Smooth muscle cell (in vitro differentiated cells): Measurements from ENCODE around the gene DLL4. TPM values are rescaled to one million over a fixed set of nuclear protein-coding genes. Genes with fewer than 3 reads are reported as not detected.

Experiments used
- DNase-seq: peaks from one replicate; lab custom pipeline; 2025; ENCODE audit not compliant: unreplicated experiment; lab: John Stamatoyannopoulos, UW
- H2AFZ ChIP-seq: fragments of 200-600 bp; sonication (generic); 2 replicates; pipeline ENCODE4 v1.6.0; 2016; ENCODE audit warnings: antibody characterized with exemption, low read depth, mild to moderate bottlenecking
- H3F3A ChIP-seq: fragments of 200-600 bp; sonication (generic); 2 replicates; pipeline ENCODE4 v1.6.0; 2017; ENCODE audit warnings: antibody characterized with exemption, low read depth
- H3K27ac ChIP-seq: fragments of 200-600 bp; sonication (generic); 2 replicates; pipeline ENCODE4 v1.5.1; 2016; ENCODE audit warnings: low read depth, mild to moderate bottlenecking
- H3K27me3 ChIP-seq: fragments of 200-600 bp; sonication (generic); 2 replicates; pipeline ENCODE4 v1.6.1; 2016; ENCODE audit warnings: low read depth, mild to moderate bottlenecking
- H3K36me3 ChIP-seq: fragments of 200-600 bp; sonication (generic); 2 replicates; pipeline ENCODE4 v1.5.1; 2016; ENCODE audit warnings: low read depth
- H3K4me1 ChIP-seq: fragments of 200-600 bp; sonication (generic); 2 replicates; pipeline ENCODE4 v1.5.1; 2016; ENCODE audit warnings: low read depth
- H3K4me2 ChIP-seq: fragments of 200-600 bp; sonication (generic); 2 replicates; pipeline ENCODE4 v1.6.0; 2016; ENCODE audit warnings: mild to moderate bottlenecking
- H3K4me3 ChIP-seq: fragments of 200-600 bp; sonication (generic); 2 replicates; pipeline ENCODE4 v1.5.1; 2016; ENCODE audit warnings: mild to moderate bottlenecking
- H3K79me2 ChIP-seq: fragments of 200-600 bp; sonication (generic); 2 replicates; pipeline ENCODE4 v1.6.0; 2016; ENCODE audit warnings: low read depth, mild to moderate bottlenecking
- H3K9ac ChIP-seq: fragments of 200-600 bp; sonication (generic); 2 replicates; pipeline ENCODE4 v1.6.0; 2016; ENCODE audit warnings: low read depth
- H3K9me3 ChIP-seq: fragments of 200-600 bp; sonication (generic); replicated peaks from 2 replicates; pipeline ENCODE4 v1.5.1; 2016; ENCODE audit warnings: low read depth
- H4K20me1 ChIP-seq: fragments of 200-600 bp; sonication (generic); 2 replicates; pipeline ENCODE4 v1.6.0; 2016; ENCODE audit warnings: low read depth
- WGBS: methylation state at CpG from one replicate; pipeline ENCODE4 v1.1.7; 2016; ENCODE audit warnings: low lambda C conversion rate; 5-methylcytosine and 5-hydroxymethylcytosine counted together
- polyA plus RNA-seq: library from polyadenylated mRNA; unstranded; fragments of >200 nt; fragmentation: Nextera tagmentation; extraction: Ambion mirVana; gene quantifications from 2 replicates; pipeline ENCODE4 v1.2.1, GENCODE V29; 2016
- total RNA-seq: library from RNA; depleted of rRNA; stranded (reverse); fragments of >200 nt; gene quantifications from 2 replicates; pipeline ENCODE4 v1.2.3, GENCODE V29; 2014
- TF ChIP-seq, protein P1 (sequence below): fragments of 200-600 bp; sonication (generic); IDR thresholded peaks from 2 replicates; pipeline ENCODE4 v1.5.1; 2017; ENCODE audit warnings: borderline replicate concordance, mild to moderate bottlenecking, antibody characterized with exemption; ENCODE audit not compliant: insufficient read depth, poor library complexity, severe bottlenecking

DLL4 gene
- total and polyA plus RNA-seq, 2 experiments from 2014 or later, result not detected

DNA sequence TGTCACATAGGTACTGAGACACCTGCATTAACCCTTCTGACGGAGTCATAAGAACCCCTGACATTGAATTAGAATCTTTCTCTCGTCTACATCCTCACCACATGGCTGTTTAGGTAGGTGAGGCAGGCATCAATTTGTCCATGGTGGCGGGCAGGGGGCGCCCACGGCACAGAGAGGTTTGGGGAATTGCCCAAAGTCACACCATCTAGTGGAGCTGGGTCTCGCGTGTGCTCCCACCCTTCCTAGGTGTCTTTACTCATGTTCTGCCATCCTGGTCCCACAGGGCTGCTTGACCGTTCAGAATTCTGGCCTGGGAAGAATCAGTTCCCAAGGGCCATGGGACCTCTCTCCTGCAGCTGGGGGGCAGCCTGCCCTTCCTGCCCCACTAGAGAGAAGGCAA is 14.7 kb upstream of the DLL4 start:
- TF ChIP-seq, protein P1, sequence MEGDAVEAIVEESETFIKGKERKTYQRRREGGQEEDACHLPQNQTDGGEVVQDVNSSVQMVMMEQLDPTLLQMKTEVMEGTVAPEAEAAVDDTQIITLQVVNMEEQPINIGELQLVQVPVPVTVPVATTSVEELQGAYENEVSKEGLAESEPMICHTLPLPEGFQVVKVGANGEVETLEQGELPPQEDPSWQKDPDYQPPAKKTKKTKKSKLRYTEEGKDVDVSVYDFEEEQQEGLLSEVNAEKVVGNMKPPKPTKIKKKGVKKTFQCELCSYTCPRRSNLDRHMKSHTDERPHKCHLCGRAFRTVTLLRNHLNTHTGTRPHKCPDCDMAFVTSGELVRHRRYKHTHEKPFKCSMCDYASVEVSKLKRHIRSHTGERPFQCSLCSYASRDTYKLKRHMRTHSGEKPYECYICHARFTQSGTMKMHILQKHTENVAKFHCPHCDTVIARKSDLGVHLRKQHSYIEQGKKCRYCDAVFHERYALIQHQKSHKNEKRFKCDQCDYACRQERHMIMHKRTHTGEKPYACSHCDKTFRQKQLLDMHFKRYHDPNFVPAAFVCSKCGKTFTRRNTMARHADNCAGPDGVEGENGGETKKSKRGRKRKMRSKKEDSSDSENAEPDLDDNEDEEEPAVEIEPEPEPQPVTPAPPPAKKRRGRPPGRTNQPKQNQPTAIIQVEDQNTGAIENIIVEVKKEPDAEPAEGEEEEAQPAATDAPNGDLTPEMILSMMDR, result peak; percentile 3
- Histone ChIP-seq H4K20me1 (no peaks in the 10 kb centered on the region), H2AFZ (no peak overlapping the region), H3K27me3 (no peaks in the 10 kb centered on the region), H3K9ac (no peak overlapping the region), H3K36me3 (no peaks in the 10 kb centered on the region), H3K27ac (no peak overlapping the region), H3F3A (no peaks in the 10 kb centered on the region), H3K4me1 (no peaks in the 10 kb centered on the region), H3K9me3 (no peaks in the 10 kb centered on the region), H3K4me3 (no peak overlapping the region), H3K4me2 (no peak overlapping the region), H3K79me2 (no peaks in the 10 kb centered on the region)
- 71% methylated on average over 8 of the region's 8 CpGs for WGBS
- no peak for DNase-seq

DNA sequence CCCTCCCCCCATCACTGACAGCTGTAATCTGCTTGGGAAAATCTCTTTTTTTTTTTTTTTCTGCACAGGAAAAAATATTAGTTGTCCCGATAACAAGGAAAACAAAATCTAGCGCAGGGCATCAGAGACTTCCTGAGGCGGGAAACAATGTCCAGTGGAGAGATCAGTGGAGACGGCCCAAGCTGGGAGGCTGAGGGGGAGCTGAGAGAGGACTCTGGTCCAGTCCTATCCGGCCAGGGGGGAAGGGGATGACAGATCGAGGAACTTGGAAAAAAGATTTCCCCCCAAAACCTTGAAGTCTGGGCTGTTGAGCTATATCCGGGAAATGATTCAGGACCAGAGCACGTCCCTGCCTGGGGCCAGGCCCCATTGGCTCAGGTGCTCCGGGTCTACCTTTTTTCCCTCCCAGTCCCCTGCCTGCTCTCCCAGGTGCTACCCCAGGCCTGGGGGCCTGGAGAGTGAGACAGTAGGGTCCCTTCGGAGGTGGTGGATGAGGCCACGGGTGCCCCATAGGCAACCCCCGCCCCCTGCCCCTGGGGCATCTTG is 14.0 kb upstream of the DLL4 start:
- no peak overlapping the region for H3K4me3 ChIP-seq
- H3K9me3 ChIP-seq, result no peaks in the 10 kb centered on the region
- H3F3A ChIP-seq, result no peaks in the 10 kb centered on the region
- no peaks in the 10 kb centered on the region for H3K27me3 ChIP-seq
- H3K27ac ChIP-seq, result no peak overlapping the region
- H3K36me3 ChIP-seq, result no peaks in the 10 kb centered on the region
- TF ChIP-seq, protein P1, result no peak
- 82% methylated on average over 12 of the region's 12 CpGs for WGBS
- no peak for DNase-seq
- H2AFZ ChIP-seq, result no peak overlapping the region
- H3K9ac ChIP-seq, result no peak overlapping the region
- no peaks in the 10 kb centered on the region for H3K4me1 ChIP-seq
- no peak overlapping the region for H3K4me2 ChIP-seq
- no peaks in the 10 kb centered on the region for H4K20me1 ChIP-seq
- H3K79me2 ChIP-seq, result no peaks in the 10 kb centered on the region

DNA sequence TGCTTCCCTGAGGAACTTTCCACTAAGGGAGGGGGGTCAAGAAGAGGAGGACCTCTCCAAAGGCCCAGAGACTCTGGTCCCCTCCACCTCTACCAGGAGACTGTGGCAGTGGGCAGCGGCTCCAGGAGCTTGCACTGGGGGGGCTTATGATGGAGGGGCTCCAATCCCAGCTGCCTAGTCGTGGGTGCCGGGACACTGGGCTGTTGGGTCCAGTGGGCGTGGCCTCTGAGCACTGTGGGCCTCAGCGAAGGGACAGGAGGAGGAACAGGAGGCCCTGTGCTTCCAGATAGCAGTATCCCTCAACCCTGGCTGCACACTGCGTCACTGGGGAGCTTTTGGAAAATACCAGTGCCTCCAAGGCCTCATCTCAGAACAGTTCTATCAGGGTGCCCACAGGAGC is 13.5 kb upstream of the DLL4 start:
- TF ChIP-seq, protein P1, result no peak
- no peaks in the 10 kb centered on the region for H3K4me1 ChIP-seq
- no peaks in the 10 kb centered on the region for H3K9me3 ChIP-seq
- no peaks in the 10 kb centered on the region for H3K36me3 ChIP-seq
- no peak overlapping the region for H3K27ac ChIP-seq
- no peak overlapping the region for H3K4me2 ChIP-seq
- 86% methylated on average over 6 of the region's 6 CpGs for WGBS
- no peak overlapping the region for H2AFZ ChIP-seq
- no peaks in the 10 kb centered on the region for H4K20me1 ChIP-seq
- no peak for DNase-seq
- H3K4me3 ChIP-seq, result no peak overlapping the region
- no peaks in the 10 kb centered on the region for H3K27me3 ChIP-seq
- no peak overlapping the region for H3K9ac ChIP-seq
- no peaks in the 10 kb centered on the region for H3K79me2 ChIP-seq
- no peaks in the 10 kb centered on the region for H3F3A ChIP-seq

DNA sequence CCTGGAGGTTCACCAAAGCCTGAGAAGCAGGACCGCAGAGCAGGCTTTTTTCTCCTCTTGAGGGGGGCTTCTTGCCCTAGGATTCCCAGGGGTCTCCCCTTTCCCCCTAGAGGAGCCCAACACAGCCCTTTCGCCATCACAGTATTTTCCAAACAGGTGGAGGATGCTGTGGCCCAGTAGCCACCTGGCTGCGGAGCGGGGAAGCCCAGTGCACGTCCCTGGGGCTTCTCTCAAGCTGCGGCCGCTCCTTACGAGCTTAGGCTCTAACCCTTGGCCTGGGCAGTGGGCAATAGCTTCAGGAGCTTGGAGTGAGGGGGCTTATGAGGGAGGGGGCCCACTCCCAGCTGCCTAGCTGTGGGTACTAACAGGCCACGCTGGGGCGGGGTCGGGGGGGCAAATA is 11.6 kb upstream of the DLL4 start:
- Histone ChIP-seq H3K4me3 (no peak overlapping the region), H3K4me1 (no peaks in the 10 kb centered on the region), H3K79me2 (no peaks in the 10 kb centered on the region), H3K36me3 (no peaks in the 10 kb centered on the region), H3K4me2 (no peak overlapping the region), H3K9me3 (no peaks in the 10 kb centered on the region), H3K27ac (no peak overlapping the region), H3K9ac (no peak overlapping the region), H3F3A (no peaks in the 10 kb centered on the region), H3K27me3 (peaks cover 9% of the 10 kb centered on the region), H4K20me1 (no peaks in the 10 kb centered on the region), H2AFZ (no peak overlapping the region)
- TF ChIP-seq, protein P1, result no peak
- 74% methylated on average over 11 of the region's 11 CpGs for WGBS
- no peak for DNase-seq
